Measurements from ENCODE around the gene DISC1. TPM values are rescaled to one million over a fixed set of nuclear protein-coding genes. Genes with fewer than 3 reads are reported as not detected.

Gene DISC1
- total RNA-seq (2014; rRNA removed; shearing (Covaris generic)) (1.2 and 2.0 TPM in 2 replicates), polyA plus RNA-seq (2016; fragmentation: Nextera tagmentation; extraction: Ambion mirVana) (0.29 and 0.43 TPM in 2 replicates)

DNA sequence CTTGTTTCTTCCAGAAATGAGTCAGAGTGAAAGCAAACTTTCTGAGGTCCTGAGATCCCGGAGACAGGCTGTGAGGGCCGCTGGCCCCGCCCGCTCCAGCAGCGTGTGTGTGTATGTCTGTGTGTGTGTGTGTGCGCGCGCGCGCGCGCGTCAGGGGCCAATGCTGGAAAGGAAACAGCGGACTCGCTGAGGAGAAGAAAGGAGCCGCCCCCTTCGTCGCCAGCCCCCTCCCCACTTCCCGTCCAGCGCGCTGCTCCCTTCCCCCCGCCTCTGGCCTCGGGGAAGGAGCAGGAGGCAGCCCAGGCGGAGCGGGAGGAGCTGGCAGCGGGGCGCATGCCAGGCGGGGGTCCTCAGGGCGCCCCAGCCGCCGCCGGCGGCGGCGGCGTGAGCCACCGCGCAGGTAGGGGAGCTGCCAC, at the start of gene DISC1:
DISC1 (plus strand) TSS at position 256 of the 416 bp plus-strand sequence; CDS start at position 334, 78 bp downstream.
- peak; percentile 85 for DNase-seq
- Histone ChIP-seq H2AFZ (peak within 1 kb of the TSS; percentile 82), H3F3A (ENCODE audit: insufficient read depth) (peaks cover 21% of the 10 kb centered on the region), H3K27ac (no peak within 1 kb of the TSS), H3K9ac (peak within 1 kb of the TSS; percentile 48), H3K4me3 (peak within 1 kb of the TSS; percentile 80), H3K36me3 (ENCODE audit: low read depth) (no peaks in the 10 kb centered on the region), H3K79me2 (ENCODE audit: insufficient read depth) (no peaks in the 10 kb centered on the region), H3K4me2 (ENCODE audit: unreplicated experiment) (peak within 1 kb of the TSS; percentile 71), H4K20me1 (ENCODE audit: insufficient read depth) (no peaks in the 10 kb centered on the region), H3K4me1 (ENCODE audit: insufficient read depth) (peaks cover 20% of the 10 kb centered on the region), H3K27me3 (replicated peaks; ENCODE audit: insufficient read depth) (no peaks in the 10 kb centered on the region), H3K9me3 (ENCODE audit: low read depth) (no peaks in the 10 kb centered on the region), H3K9me2 (ENCODE audit: insufficient read depth) (no peaks in the 10 kb centered on the region)
- 1 to 2% methylated on average over 21 to 23 of the region's 38 CpGs for WGBS, 2 experiments (ENCODE audit: low coverage in 1 of 2, low lambda C conversion rate in 2 of 2, missing lambda C conversion rate in 2 of 2)
- TF ChIP-seq EZH2 (IDR thresholded peaks at IDR 0.05; ENCODE audit: insufficient read depth, poor library complexity, severe bottlenecking): no peak
- in situ Hi-C loops (cut with MboI): no loop called here

DNA sequence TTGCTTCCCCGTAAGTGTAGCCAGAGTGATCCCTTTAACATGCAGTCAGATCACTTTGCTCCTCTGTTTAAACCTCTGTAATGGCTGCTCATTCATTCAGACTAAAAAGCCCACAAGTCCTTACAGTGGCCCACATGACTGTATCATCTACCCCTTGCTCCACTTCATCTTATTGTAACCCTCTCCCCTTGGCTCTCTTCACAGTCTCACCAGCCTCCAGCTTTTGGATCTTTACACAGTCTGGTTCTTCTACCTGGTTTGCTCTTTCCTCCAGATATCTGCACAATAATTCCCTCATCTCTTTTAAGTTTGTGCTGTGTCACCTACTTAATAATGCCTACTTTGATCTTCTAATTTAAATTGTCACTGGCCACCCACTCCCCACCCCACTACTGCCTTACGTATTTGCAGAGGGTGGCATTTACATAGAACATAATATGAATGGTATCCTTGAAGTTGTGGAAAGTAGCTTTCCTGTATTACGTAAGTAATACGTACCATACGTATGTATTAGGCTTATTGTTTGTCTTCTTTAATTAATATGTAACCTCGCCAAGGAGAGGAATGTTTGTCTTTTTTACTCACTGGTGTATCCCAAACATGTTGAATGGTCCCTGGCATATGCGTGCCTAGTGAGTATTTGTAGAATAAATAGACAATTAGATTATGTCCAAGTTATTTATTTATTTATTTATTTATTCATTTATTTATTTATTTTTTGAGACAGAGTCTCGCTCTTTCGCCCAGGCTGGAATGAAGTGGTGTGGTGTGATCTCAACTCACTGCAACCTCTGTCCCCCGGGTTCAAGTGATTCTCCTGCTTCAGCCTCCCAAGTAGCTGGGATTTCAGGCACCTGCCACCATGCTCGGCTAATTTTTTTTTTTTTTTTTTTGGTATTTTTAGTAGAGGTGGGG, 49.5 kb upstream of the DISC1 start:
- Histone ChIP-seq H3K4me2 (ENCODE audit: unreplicated experiment) (no peak overlapping the region), H3K9ac (no peak overlapping the region), H3K27ac (no peak overlapping the region), H2AFZ (no peak overlapping the region), H3K4me3 (no peak overlapping the region), H3K9me3 (ENCODE audit: low read depth) (no peaks in the 10 kb centered on the region), H3K36me3 (ENCODE audit: low read depth) (no peaks in the 10 kb centered on the region), H3K27me3 (replicated peaks; ENCODE audit: insufficient read depth) (no peaks in the 10 kb centered on the region), H4K20me1 (ENCODE audit: insufficient read depth) (no peaks in the 10 kb centered on the region), H3K79me2 (ENCODE audit: insufficient read depth) (no peaks in the 10 kb centered on the region), H3F3A (ENCODE audit: insufficient read depth) (0 out of 2 replicates have a peak, but pooled peaks cover 4% of the 10 kb centered on the region), H3K9me2 (ENCODE audit: insufficient read depth) (no peaks in the 10 kb centered on the region), H3K4me1 (ENCODE audit: insufficient read depth) (no peaks in the 10 kb centered on the region)
- no peak for DNase-seq
- TF ChIP-seq EZH2phosphoT487 (IDR thresholded peaks at IDR 0.05; ENCODE audit: insufficient read depth, low read depth) (no peak), EZH2 (IDR thresholded peaks at IDR 0.05; ENCODE audit: insufficient read depth, poor library complexity, severe bottlenecking) (no peak)
- in situ Hi-C loops (cut with MboI): no loop called here
- 86 to 93% methylated on average over 11 of the region's 11 CpGs for WGBS, 2 experiments (ENCODE audit: low coverage in 1 of 2, low lambda C conversion rate in 2 of 2, missing lambda C conversion rate in 2 of 2)

- in situ Hi-C loops (cut with MboI): loop anchor here (10.0 kb wide), 1 partner anchor 236 kb away; no protein-coding TSS in a partner anchor
- H4K20me1 ChIP-seq (ENCODE audit: insufficient read depth): no peaks in the 10 kb centered on the region
- no peaks in the 10 kb centered on the region for H3K9me3 ChIP-seq (ENCODE audit: low read depth)
- H3K79me2 ChIP-seq (ENCODE audit: insufficient read depth): no peaks in the 10 kb centered on the region
- H3K4me1 ChIP-seq (ENCODE audit: insufficient read depth): peaks cover 4% of the 10 kb centered on the region
- no peak overlapping the region for H3K27ac ChIP-seq
- H3K4me2 ChIP-seq (ENCODE audit: unreplicated experiment): no peak overlapping the region
- H3K9ac ChIP-seq: no peak overlapping the region
- TF ChIP-seq EZH2 (IDR thresholded peaks at IDR 0.05; ENCODE audit: insufficient read depth, poor library complexity, severe bottlenecking) (no peak), EZH2phosphoT487 (IDR thresholded peaks at IDR 0.05; ENCODE audit: insufficient read depth, low read depth) (no peak)
- no peaks in the 10 kb centered on the region for H3K27me3 ChIP-seq (replicated peaks; ENCODE audit: insufficient read depth)
- no peak overlapping the region for H3K4me3 ChIP-seq
- no peaks in the 10 kb centered on the region for H3K9me2 ChIP-seq (ENCODE audit: insufficient read depth)
- no peak for DNase-seq
- no peaks in the 10 kb centered on the region for H3K36me3 ChIP-seq (ENCODE audit: low read depth)
- no peak overlapping the region for H2AFZ ChIP-seq
- WGBS, 2 experiments (ENCODE audit: low coverage in 1 of 2, low lambda C conversion rate in 2 of 2, missing lambda C conversion rate in 2 of 2): 88 to 97% methylated on average over 1 of the region's 1 CpG
- 0 out of 2 replicates have a peak, but pooled peaks cover 4% of the 10 kb centered on the region for H3F3A ChIP-seq (ENCODE audit: insufficient read depth)
These were observed 45.7 kb upstream of the DISC1 start for GRCh38 chr1:231580874-231581273.

DNA sequence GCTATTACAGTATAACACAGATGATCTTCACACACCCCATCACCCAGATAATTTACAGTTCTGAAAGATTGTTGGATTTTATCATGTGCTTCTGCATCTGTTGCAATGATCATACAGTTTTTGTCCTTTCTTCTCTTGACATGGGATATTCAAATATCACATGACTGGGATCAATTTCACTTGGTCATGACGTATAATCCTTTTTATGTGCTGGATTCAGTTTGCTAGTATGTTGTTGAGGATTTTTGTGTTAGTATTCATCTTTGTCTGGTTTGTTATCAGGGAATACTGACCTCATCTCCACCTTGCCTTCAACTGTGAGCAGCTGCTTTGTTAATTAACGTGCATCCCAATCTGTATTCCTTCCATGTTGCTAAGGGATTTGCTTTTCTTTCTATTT, 44.7 kb upstream of the DISC1 start:
- H3K4me1 ChIP-seq (ENCODE audit: insufficient read depth): peaks cover 4% of the 10 kb centered on the region
- H3F3A ChIP-seq (ENCODE audit: insufficient read depth): 0 out of 2 replicates have a peak, but pooled peaks cover 4% of the 10 kb centered on the region
- TF ChIP-seq EZH2phosphoT487 (IDR thresholded peaks at IDR 0.05; ENCODE audit: insufficient read depth, low read depth) (no peak), EZH2 (IDR thresholded peaks at IDR 0.05; ENCODE audit: insufficient read depth, poor library complexity, severe bottlenecking) (no peak)
- H2AFZ ChIP-seq: no peak overlapping the region
- 76 to 79% methylated on average over 2 of the region's 2 CpGs for WGBS, 2 experiments (ENCODE audit: low coverage in 1 of 2, low lambda C conversion rate in 2 of 2, missing lambda C conversion rate in 2 of 2)
- no peaks in the 10 kb centered on the region for H3K9me2 ChIP-seq (ENCODE audit: insufficient read depth)
- H4K20me1 ChIP-seq (ENCODE audit: insufficient read depth): no peaks in the 10 kb centered on the region
- H3K79me2 ChIP-seq (ENCODE audit: insufficient read depth): no peaks in the 10 kb centered on the region
- no peak overlapping the region for H3K9ac ChIP-seq
- no peak overlapping the region for H3K27ac ChIP-seq
- in situ Hi-C loops (cut with MboI): loop anchor here (10.0 kb wide), 1 partner anchor 237 kb away; no protein-coding TSS in a partner anchor
- H3K4me2 ChIP-seq (ENCODE audit: unreplicated experiment): no peak overlapping the region
- no peak for DNase-seq
- H3K27me3 ChIP-seq (replicated peaks; ENCODE audit: insufficient read depth): no peaks in the 10 kb centered on the region
- no peak overlapping the region for H3K4me3 ChIP-seq
- H3K36me3 ChIP-seq (ENCODE audit: low read depth): no peaks in the 10 kb centered on the region
- H3K9me3 ChIP-seq (ENCODE audit: low read depth): no peaks in the 10 kb centered on the region

Measured in GM23248 (cell line).